Measurements from ENCODE around the gene ZFAND5.

GRCh38 chr9:72382405-72382804 is 17.4 kb upstream of the ZFAND5 start:
- TF ChIP-seq CTCF (IDR thresholded peaks at IDR 0.05; ENCODE audit: poor library complexity, severe bottlenecking) (no peak), TAF1 (IDR thresholded peaks at IDR 0.05; ENCODE audit: low read depth) (no peak), REST (IDR thresholded peaks at IDR 0.05; ENCODE audit: borderline replicate concordance) (no peak), EZH2 (IDR thresholded peaks at IDR 0.05; ENCODE audit: borderline replicate concordance, insufficient read depth, low read length, poor library complexity, severe bottlenecking) (no peak), EP300 (conservative IDR thresholded peaks at IDR 0.05; ENCODE audit: poor library complexity, severe bottlenecking) (no peak), POLR2AphosphoS5 (IDR thresholded peaks at IDR 0.05) (no peak), SMC3 (conservative IDR thresholded peaks at IDR 0.05; ENCODE audit: poor library complexity) (no peak), RAD21 (conservative IDR thresholded peaks at IDR 0.05) (no peak)

All from neural cell (in vitro differentiated cells).